Effector memory CD8-positive, alpha-beta T cell (primary cell): Measurements from ENCODE around the gene SHISA7.

Source experiments
- ATAC-seq: fragments of 150-1000 bp; cut with Tn5 transposase; replicated peaks from 2 replicates; pipeline ENCODE4 v1.10.0; 2021; ENCODE audit warnings: mild to moderate bottlenecking, moderate library complexity
- DNase-seq, 3 experiments: peaks; one replicate each; pipeline ENCODE4 v3.0.0; 2021
- H3K27ac Mint-ChIP-seq, 2 donors: one replicate each; pipeline ENCODE4 v1.8.0; 2022; ENCODE audit warnings: mild to moderate bottlenecking in 2 of 2, mixed read lengths in 2 of 2, moderate library complexity in 2 of 2
- H3K27me3 Mint-ChIP-seq, 2 donors: one replicate each; pipeline ENCODE4 v1.8.0; 2022; ENCODE audit warnings: mixed read lengths in 2 of 2
- H3K36me3 Mint-ChIP-seq: one replicate; pipeline ENCODE4 v1.8.0; 2022; ENCODE audit warnings: mild to moderate bottlenecking, moderate library complexity, mixed read lengths; ENCODE audit not compliant: insufficient read depth
- H3K4me1 Mint-ChIP-seq, 2 donors: one replicate each; pipeline ENCODE4 v1.8.0; 2022; ENCODE audit warnings: low read depth in 2 of 2, mixed read lengths in 2 of 2
- H3K4me3 Mint-ChIP-seq, 2 donors: one replicate each; pipeline ENCODE4 v1.8.0; 2022; ENCODE audit warnings: mild to moderate bottlenecking in 2 of 2, mixed read lengths in 2 of 2, moderate library complexity in 2 of 2
- H3K9me3 Mint-ChIP-seq, 2 donors: one replicate each; pipeline ENCODE4 v1.8.0; 2022; ENCODE audit warnings: mixed read lengths in 2 of 2

The SHISA7 gene

GRCh38 chr19:55476100-55476775 is 33.1 kb upstream of the SHISA7 start, which contains the start of gene ZNF628:
Gene ZNF628 (plus strand): TSS chr19:55476617. CDS start chr19:55479911, 3,294 bp downstream.
- H3K27me3 Mint-ChIP-seq = no peaks in the 10 kb centered on the region
- peak within 1 kb of the TSS; percentile 91 to 94 for H3K27ac Mint-ChIP-seq
- peak; percentile 91 for ATAC-seq
- peak; percentile 93 to 95 (median 95) for DNase-seq
- no peaks in the 10 kb centered on the region for H3K9me3 Mint-ChIP-seq
- H3K4me3 Mint-ChIP-seq = peak within 1 kb of the TSS; percentile 86 to 88
- H3K36me3 Mint-ChIP-seq = peaks cover 36% of the 10 kb centered on the region
- peaks cover 23 to 33% of the 10 kb centered on the region in 2 donors for H3K4me1 Mint-ChIP-seq

GRCh38 chr19:55474269-55475265 is 31.5 kb upstream of the SHISA7 start:
- DNase-seq = no peak
- H3K36me3 Mint-ChIP-seq = peaks cover 28% of the 10 kb centered on the region
- no peaks in the 10 kb centered on the region for H3K9me3 Mint-ChIP-seq
- no peak overlapping the region for H3K27ac Mint-ChIP-seq
- peak overlapping the region in 1 of 2 donors; percentile 36 for H3K4me3 Mint-ChIP-seq
- peaks cover 18 to 29% of the 10 kb centered on the region in 2 donors for H3K4me1 Mint-ChIP-seq
- H3K27me3 Mint-ChIP-seq = no peaks in the 10 kb centered on the region
- ATAC-seq = no peak

- DNase-seq (no peak), ATAC-seq (no peak)
- Mint-ChIP-seq H3K27me3 (no peaks in the 10 kb centered on the region), H3K27ac (no peak overlapping the region), H3K9me3 (no peaks in the 10 kb centered on the region), H3K4me3 (no peak overlapping the region), H3K36me3 (peaks cover 20% of the 10 kb centered on the region), H3K4me1 (peaks cover 8 to 19% of the 10 kb centered on the region in 2 donors)
Observed at GRCh38 chr19:55473225-55474012, 30.3 kb upstream of the SHISA7 start.

- H3K27me3 Mint-ChIP-seq = no peaks in the 10 kb centered on the region
Observed at GRCh38 chr19:55472463-55472862, 29.4 kb upstream of the SHISA7 start.

GRCh38 chr19:55471266-55471665 is 28.2 kb upstream of the SHISA7 start:
- DNase-seq (no peak), ATAC-seq (no peak)
- no peaks in the 10 kb centered on the region for H3K9me3 Mint-ChIP-seq
- no peak overlapping the region for H3K4me3 Mint-ChIP-seq
- H3K4me1 Mint-ChIP-seq = peaks cover 0 to 7% of the 10 kb centered on the region in 2 donors
- H3K36me3 Mint-ChIP-seq = peaks cover 7% of the 10 kb centered on the region
- H3K27me3 Mint-ChIP-seq = no peaks in the 10 kb centered on the region
- H3K27ac Mint-ChIP-seq = no peak overlapping the region

More at GRCh38 chr19:55472463-55472862, 29.4 kb upstream of the SHISA7 start:
- Mint-ChIP-seq H3K27ac (no peak overlapping the region), H3K4me3 (no peak overlapping the region), H3K36me3 (peaks cover 17% of the 10 kb centered on the region), H3K4me1 (peaks cover 0 to 12% of the 10 kb centered on the region in 2 donors), H3K9me3 (no peaks in the 10 kb centered on the region)
- DNase-seq (no peak), ATAC-seq (no peak)

GRCh38 chr19:55468054-55468393 is 24.9 kb upstream of the SHISA7 start:
- no peaks in the 10 kb centered on the region for H3K27me3 Mint-ChIP-seq
- peaks cover 0 to 2% of the 10 kb centered on the region in 2 donors for H3K4me1 Mint-ChIP-seq
- DNase-seq = no peak
- no peak for ATAC-seq
- no peak overlapping the region for H3K27ac Mint-ChIP-seq
- H3K9me3 Mint-ChIP-seq = no peaks in the 10 kb centered on the region
- H3K36me3 Mint-ChIP-seq = no peaks in the 10 kb centered on the region
- no peak overlapping the region for H3K4me3 Mint-ChIP-seq

GRCh38 chr19:55467236-55468053 is 24.3 kb upstream of the SHISA7 start:
- peak; percentile 99 for ATAC-seq
- Mint-ChIP-seq H3K27me3 (no peaks in the 10 kb centered on the region), H3K27ac (no peak overlapping the region), H3K4me1 (peaks cover 0 to 3% of the 10 kb centered on the region in 2 donors), H3K4me3 (no peak overlapping the region), H3K36me3 (no peaks in the 10 kb centered on the region), H3K9me3 (no peaks in the 10 kb centered on the region)
- DNase-seq = peak; percentile 65 to 74 (median 66)

- Mint-ChIP-seq H3K4me1 (peaks cover 7% of the 10 kb centered on the region in 2 donors), H3K36me3 (peaks cover 5% of the 10 kb centered on the region)
Observed at GRCh38 chr19:55466241-55466614, 23.1 kb upstream of the SHISA7 start.

GRCh38 chr19:55465460-55466240 is 22.6 kb upstream of the SHISA7 start:
- Mint-ChIP-seq H3K36me3 (peaks cover 8% of the 10 kb centered on the region), H3K27ac (no peak overlapping the region), H3K9me3 (no peaks in the 10 kb centered on the region), H3K4me1 (peaks cover 11 to 13% of the 10 kb centered on the region in 2 donors), H3K27me3 (no peaks in the 10 kb centered on the region), H3K4me3 (no peak overlapping the region)
- ATAC-seq (no peak), DNase-seq (no peak)

More at GRCh38 chr19:55466241-55466614, 23.1 kb upstream of the SHISA7 start:
- no peak for DNase-seq
- H3K9me3 Mint-ChIP-seq = no peaks in the 10 kb centered on the region
- H3K4me3 Mint-ChIP-seq = no peak overlapping the region
- H3K27ac Mint-ChIP-seq = no peak overlapping the region
- no peaks in the 10 kb centered on the region for H3K27me3 Mint-ChIP-seq
- ATAC-seq = no peak

- H3K4me3 Mint-ChIP-seq = no peak within 1 kb of the TSS
Observed at GRCh38 chr19:55464662-55465054, 21.6 kb upstream of the SHISA7 start, which contains the start of gene C19orf85. Gene C19orf85 (minus strand): TSS chr19:55464751. CDS start chr19:55464554, 197 bp downstream.

GRCh38 chr19:55464039-55464661 is 21.1 kb upstream of the SHISA7 start:
- no peak overlapping the region for H3K27ac Mint-ChIP-seq
- no peaks in the 10 kb centered on the region for H3K27me3 Mint-ChIP-seq
- no peaks in the 10 kb centered on the region for H3K9me3 Mint-ChIP-seq

More at GRCh38 chr19:55464662-55465054, 21.6 kb upstream of the SHISA7 start, which contains the start of gene C19orf85:
- DNase-seq = no peak
- Mint-ChIP-seq H3K9me3 (no peaks in the 10 kb centered on the region), H3K36me3 (peaks cover 12% of the 10 kb centered on the region), H3K4me1 (peaks cover 15 to 16% of the 10 kb centered on the region in 2 donors), H3K27ac (no peak within 1 kb of the TSS), H3K27me3 (no peaks in the 10 kb centered on the region)
- ATAC-seq = no peak

More at GRCh38 chr19:55464039-55464661, 21.1 kb upstream of the SHISA7 start:
- H3K4me1 Mint-ChIP-seq = peaks cover 15 to 16% of the 10 kb centered on the region in 2 donors
- no peak for ATAC-seq
- no peak overlapping the region for H3K4me3 Mint-ChIP-seq
- no peak for DNase-seq
- peaks cover 12% of the 10 kb centered on the region for H3K36me3 Mint-ChIP-seq
